ENCODE data around the gene SYTL4.

SYTL4 gene

GRCh38 chrX:100721328-100721727 is 10.6 kb downstream of the SYTL4 start:
- no peaks in the 10 kb centered on the region for H3K9me3 ChIP-seq (ENCODE audit: control insufficient read depth, low read length)
- H2AFZ ChIP-seq: no peak overlapping the region
- no peaks in the 10 kb centered on the region for H3K4me1 ChIP-seq
- no peak overlapping the region for H3K9ac ChIP-seq
- no peak for TF ChIP-seq CTCF (IDR thresholded peaks at IDR 0.05)
- H3K36me3 ChIP-seq (ENCODE audit: control insufficient read depth, insufficient read depth, low read length): no peaks in the 10 kb centered on the region
- H3K27me3 ChIP-seq (ENCODE audit: control insufficient read depth, insufficient read depth, low read length): no peaks in the 10 kb centered on the region
- no peak overlapping the region for H3K4me2 ChIP-seq (ENCODE audit: low read length)
- H3K27ac ChIP-seq: no peak overlapping the region
- no peaks in the 10 kb centered on the region for H3K79me2 ChIP-seq
- no peak overlapping the region for H3K4me3 ChIP-seq (ENCODE audit: low read depth, low read length)

- Histone ChIP-seq H3K36me3 (ENCODE audit: control insufficient read depth, insufficient read depth, low read length) (no peaks in the 10 kb centered on the region), H3K79me2 (no peaks in the 10 kb centered on the region), H3K4me1 (no peaks in the 10 kb centered on the region), H3K9me3 (ENCODE audit: control insufficient read depth, low read length) (no peaks in the 10 kb centered on the region), H2AFZ (no peak overlapping the region), H3K9ac (no peak overlapping the region), H3K27ac (no peak overlapping the region), H3K4me2 (ENCODE audit: low read length) (no peak overlapping the region), H3K4me3 (ENCODE audit: low read depth, low read length) (no peak overlapping the region), H3K27me3 (ENCODE audit: control insufficient read depth, insufficient read depth, low read length) (no peaks in the 10 kb centered on the region)
- no peak for TF ChIP-seq CTCF (IDR thresholded peaks at IDR 0.05)
These were observed 11.6 kb downstream of the SYTL4 start for GRCh38 chrX:100720301-100720700.

- Histone ChIP-seq H3K27ac (no peak overlapping the region), H3K79me2 (no peaks in the 10 kb centered on the region), H2AFZ (no peak overlapping the region), H3K27me3 (ENCODE audit: control insufficient read depth, insufficient read depth, low read length) (no peaks in the 10 kb centered on the region), H3K9me3 (ENCODE audit: control insufficient read depth, low read length) (no peaks in the 10 kb centered on the region), H3K9ac (no peak overlapping the region), H3K4me3 (ENCODE audit: low read depth, low read length) (no peak overlapping the region), H3K36me3 (ENCODE audit: control insufficient read depth, insufficient read depth, low read length) (no peaks in the 10 kb centered on the region), H3K4me2 (ENCODE audit: low read length) (no peak overlapping the region), H3K4me1 (no peaks in the 10 kb centered on the region)
- TF ChIP-seq CTCF (IDR thresholded peaks at IDR 0.05): no peak
These were observed 12.8 kb downstream of the SYTL4 start for GRCh38 chrX:100719139-100719538.

- no peak overlapping the region for H3K27ac ChIP-seq
- no peak for TF ChIP-seq CTCF (IDR thresholded peaks at IDR 0.05)
These were observed 14.6 kb downstream of the SYTL4 start for GRCh38 chrX:100717363-100717762.

GRCh38 chrX:100710816-100711215 is 21.1 kb downstream of the SYTL4 start:
- no peak overlapping the region for H3K27ac ChIP-seq
- TF ChIP-seq CTCF (IDR thresholded peaks at IDR 0.05): no peak
- H3K27me3 ChIP-seq (ENCODE audit: control insufficient read depth, insufficient read depth, low read length): no peaks in the 10 kb centered on the region
- H2AFZ ChIP-seq: no peak overlapping the region
- H3K79me2 ChIP-seq: no peaks in the 10 kb centered on the region
- no peak overlapping the region for H3K4me3 ChIP-seq (ENCODE audit: low read depth, low read length)
- no peak overlapping the region for H3K4me2 ChIP-seq (ENCODE audit: low read length)
- H3K9me3 ChIP-seq (ENCODE audit: control insufficient read depth, low read length): no peaks in the 10 kb centered on the region
- no peaks in the 10 kb centered on the region for H3K36me3 ChIP-seq (ENCODE audit: control insufficient read depth, insufficient read depth, low read length)
- H3K9ac ChIP-seq: no peak overlapping the region
- no peaks in the 10 kb centered on the region for H3K4me1 ChIP-seq

More at GRCh38 chrX:100717363-100717762, 14.6 kb downstream of the SYTL4 start:
- Histone ChIP-seq H3K27me3 (ENCODE audit: control insufficient read depth, insufficient read depth, low read length) (no peaks in the 10 kb centered on the region), H3K9me3 (ENCODE audit: control insufficient read depth, low read length) (no peaks in the 10 kb centered on the region), H3K9ac (no peak overlapping the region), H3K4me1 (no peaks in the 10 kb centered on the region), H3K4me2 (ENCODE audit: low read length) (no peak overlapping the region), H3K4me3 (ENCODE audit: low read depth, low read length) (no peak overlapping the region), H2AFZ (no peak overlapping the region), H3K36me3 (ENCODE audit: control insufficient read depth, insufficient read depth, low read length) (no peaks in the 10 kb centered on the region), H3K79me2 (no peaks in the 10 kb centered on the region)
